Smooth muscle cell of the brain vasculature (primary cell): ENCODE data around the gene PPP1R37.

Experiments used
- DNase-seq: peaks from one replicate; pipeline ENCODE4 v3.0.0-alpha.2; 2012; ENCODE audit warnings: low read depth, low spot score

The PPP1R37 gene

GRCh38 chr19:45092747-45093678 is at the start of gene PPP1R37:
Gene PPP1R37 (plus strand): TSS chr19:45093179. CDS start chr19:45093326, 147 bp downstream.
- DNase-seq = peak; percentile 96

GRCh38 chr19:45045671-45046353 is 47.2 kb upstream of the PPP1R37 start:
- DNase-seq = no peak

- DNase-seq = no peak
Observed at GRCh38 chr19:45046355-45046754, 46.6 kb upstream of the PPP1R37 start.

GRCh38 chr19:45047188-45047797 is 45.7 kb upstream of the PPP1R37 start:
- DNase-seq = no peak

- no peak for DNase-seq
Observed at GRCh38 chr19:45049073-45049736, 43.8 kb upstream of the PPP1R37 start.

- no peak for DNase-seq
Observed at GRCh38 chr19:45050036-45050435, 42.9 kb upstream of the PPP1R37 start.

- DNase-seq = no peak
Observed at GRCh38 chr19:45051929-45052579, 40.9 kb upstream of the PPP1R37 start.

- no peak for DNase-seq
Observed at GRCh38 chr19:45056831-45057230, 36.1 kb upstream of the PPP1R37 start.

- DNase-seq = no peak
Observed at GRCh38 chr19:45057444-45057843, 35.5 kb upstream of the PPP1R37 start.

GRCh38 chr19:45058622-45059159 is 34.3 kb upstream of the PPP1R37 start:
- no peak for DNase-seq

- DNase-seq = no peak
Observed at GRCh38 chr19:45059258-45059965, 33.6 kb upstream of the PPP1R37 start.

- no peak for DNase-seq
Observed at GRCh38 chr19:45061965-45062364, 31.0 kb upstream of the PPP1R37 start.

GRCh38 chr19:45063851-45064801 is 28.9 kb upstream of the PPP1R37 start:
- no peak for DNase-seq

- no peak for DNase-seq
Observed at GRCh38 chr19:45066921-45067661, 25.9 kb upstream of the PPP1R37 start.

- DNase-seq = no peak
Observed at GRCh38 chr19:45068041-45068440, 24.9 kb upstream of the PPP1R37 start.

GRCh38 chr19:45069056-45069455 is 23.9 kb upstream of the PPP1R37 start:
- no peak for DNase-seq

GRCh38 chr19:45070214-45070613 is 22.8 kb upstream of the PPP1R37 start:
- DNase-seq = no peak

- DNase-seq = no peak
Observed at GRCh38 chr19:45070861-45071544, 22.0 kb upstream of the PPP1R37 start.
